CD4-positive, alpha-beta T cell treated with Interleukin-17A for 4 hours (primary cell): ENCODE data around the gene HNRNPH1.

ENCODE experiments used
- DNase-seq: peaks from one replicate; pipeline ENCODE4 v3.0.0-alpha.2; 2020; ENCODE audit warnings: mixed read lengths

The HNRNPH1 gene

DNA sequence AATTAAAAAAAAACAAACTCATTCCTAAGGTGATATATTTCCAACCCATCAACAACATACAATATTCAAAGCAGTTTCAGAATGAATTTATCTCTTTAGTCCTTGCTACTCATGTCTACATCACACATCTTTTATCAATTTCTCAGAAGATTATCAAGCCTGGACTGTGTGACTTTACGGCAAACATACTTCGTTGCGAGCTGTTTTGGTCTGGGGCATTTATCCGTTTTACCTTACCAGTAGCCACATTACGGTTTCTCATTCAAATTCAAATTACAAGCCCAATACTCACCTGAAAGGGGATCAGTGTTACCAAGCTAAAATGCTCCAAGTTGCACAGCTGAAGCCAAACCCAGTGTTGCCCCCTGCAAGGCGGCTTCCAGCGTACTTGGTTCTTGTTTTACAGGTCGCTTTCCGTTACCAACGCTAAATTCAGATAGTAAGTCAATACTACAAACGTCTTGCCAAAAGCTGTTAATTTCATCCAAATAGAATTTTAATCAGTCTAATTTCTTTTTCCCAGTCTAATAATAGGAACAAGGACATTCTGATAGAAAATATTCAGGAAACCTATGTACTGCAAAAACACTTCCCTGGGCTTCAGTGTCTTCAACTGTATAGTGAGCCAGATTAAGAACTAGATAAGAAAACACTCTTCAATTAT, 1.8 kb downstream of the HNRNPH1 start:
- no peak for DNase-seq

DNA sequence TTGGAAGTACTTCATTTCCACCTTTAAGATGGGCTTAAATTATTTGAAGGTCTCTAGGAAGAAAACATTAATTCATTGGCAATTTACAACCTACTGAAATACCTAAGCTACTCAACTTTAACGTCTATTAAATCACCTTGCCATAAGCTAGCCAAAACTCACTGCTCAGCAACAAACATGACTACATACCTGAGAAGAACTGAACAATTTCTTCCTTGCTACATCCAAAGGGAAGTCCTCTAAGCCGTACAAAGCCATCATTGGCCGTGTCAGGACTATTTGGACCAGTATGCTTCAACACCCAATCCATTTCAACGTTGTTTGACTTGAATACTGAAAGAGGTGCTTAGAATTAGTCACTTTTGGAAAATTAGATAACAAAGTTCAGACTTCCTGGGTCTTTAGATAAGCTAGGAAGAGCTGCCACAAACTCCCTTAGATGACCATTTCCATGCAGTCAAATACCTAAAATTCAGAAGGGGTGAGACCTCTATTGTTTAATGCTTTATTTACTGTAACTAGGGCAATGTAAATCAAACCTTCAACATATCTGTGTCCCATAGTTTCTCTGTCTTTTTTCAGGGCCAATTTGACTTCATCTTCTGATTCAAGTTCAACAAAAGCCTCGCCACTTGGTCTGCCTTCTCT, 2.6 kb downstream of the HNRNPH1 start:
- no peak for DNase-seq

DNA sequence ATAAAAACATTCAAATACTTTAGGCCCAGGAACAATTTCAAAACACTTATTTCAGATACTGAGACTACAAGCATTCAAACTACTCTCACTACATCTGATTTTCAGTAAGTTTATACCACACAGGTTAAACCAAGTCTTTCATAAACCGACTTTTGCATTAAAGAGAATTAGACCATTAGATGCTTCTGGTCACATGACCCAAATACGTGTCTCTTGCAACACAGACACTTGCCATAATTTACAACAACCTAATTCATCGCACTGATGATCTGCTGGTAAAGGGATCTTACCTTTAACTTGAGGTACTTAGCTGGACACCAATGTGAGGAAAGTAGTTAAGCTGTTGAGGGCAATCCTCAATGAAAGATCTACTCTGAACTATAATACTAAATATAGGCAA, 3.2 kb downstream of the HNRNPH1 start:
- DNase-seq, result no peak

DNA sequence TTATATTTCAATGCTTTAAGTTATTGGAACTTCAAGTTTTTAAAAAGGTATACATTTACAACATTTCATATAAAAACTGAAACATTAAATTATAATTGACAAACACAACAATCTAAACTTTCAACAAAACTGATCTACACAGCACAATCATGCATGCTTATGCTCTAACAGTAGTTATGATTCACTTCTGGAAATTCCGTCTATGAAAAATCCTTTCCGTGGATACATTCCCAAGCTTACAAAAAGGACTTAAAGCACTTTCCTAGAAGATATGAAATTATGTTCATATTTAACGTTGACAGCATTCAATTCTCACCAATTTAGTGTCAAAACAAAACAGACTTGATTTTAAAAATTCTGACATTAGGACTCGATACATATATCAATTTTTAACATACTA, 3.7 kb downstream of the HNRNPH1 start:
- DNase-seq, result no peak

DNA sequence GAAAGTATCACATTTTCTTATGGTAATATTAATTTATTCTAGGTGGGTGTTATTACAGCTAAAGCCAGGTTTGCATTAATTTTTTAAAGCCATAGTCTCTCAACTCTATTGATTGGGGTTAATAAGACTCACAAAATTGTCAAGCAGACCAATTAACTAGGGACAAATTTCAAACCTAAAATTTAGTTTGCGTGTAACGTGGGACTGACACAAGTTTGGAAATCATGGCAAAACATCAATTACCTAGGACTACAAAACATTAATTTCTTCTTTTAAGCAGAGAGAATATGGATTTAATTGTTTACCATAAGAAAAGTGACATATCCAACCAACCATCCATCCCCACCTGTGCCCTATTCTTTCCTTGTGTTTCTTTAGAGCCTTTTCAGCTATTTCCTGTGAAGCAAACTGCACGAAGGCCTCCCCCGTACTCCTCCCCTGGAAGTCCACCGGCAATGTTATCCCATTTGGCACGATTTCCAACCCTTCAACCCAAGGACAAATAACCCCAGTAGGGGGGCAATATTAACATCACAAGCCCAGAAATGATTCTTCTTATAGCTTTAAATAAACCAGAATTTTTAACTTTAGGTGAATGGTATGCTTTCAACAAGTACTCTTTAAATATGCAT, 4.4 kb downstream of the HNRNPH1 start:
- DNase-seq, result no peak

DNA sequence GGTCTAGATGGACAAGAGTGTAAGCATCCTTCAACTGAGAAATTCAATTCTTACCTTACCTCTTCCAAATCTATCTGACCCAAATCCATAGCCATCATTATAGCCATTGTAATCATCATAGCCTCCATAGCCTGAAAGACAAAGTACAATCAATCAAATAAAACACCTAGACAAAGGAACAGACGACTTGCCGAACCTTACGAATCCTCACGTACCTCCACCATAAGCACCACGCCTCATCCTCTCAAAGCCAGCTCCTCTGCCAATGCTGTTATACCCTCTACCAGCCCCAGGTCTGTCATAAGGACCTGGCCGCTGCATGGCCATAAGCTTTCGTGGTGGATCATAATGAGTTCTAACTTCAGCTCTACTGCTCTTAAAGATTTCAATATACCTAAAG, 5.5 kb downstream of the HNRNPH1 start:
- DNase-seq, result no peak

DNA sequence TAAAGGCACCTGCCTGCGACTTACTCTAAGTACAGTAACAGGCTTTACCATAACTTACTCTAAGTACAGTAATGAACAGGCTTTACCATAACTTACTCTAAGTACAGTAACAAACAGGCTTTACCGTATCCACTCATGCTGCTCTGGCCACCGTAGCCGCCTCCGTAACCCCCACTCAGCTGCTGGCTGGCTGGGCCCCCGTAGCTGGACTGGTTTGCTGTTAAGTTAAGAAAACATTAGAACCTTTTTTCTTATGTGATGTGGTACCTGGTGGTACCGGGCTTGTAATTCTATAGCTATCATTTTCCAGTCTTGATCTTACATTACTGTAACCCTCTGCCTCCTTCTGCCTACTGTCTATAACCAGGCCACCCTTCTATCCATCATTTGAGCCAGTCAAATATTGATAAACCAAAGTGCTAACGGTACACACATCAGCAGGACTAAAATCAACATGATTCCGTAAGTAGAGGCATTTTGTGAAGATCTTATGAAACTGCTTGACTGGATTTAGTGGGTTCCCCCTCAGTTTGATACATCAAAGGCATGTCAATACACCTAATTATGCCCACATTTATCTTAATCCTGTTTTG, 7.4 kb downstream of the HNRNPH1 start:
- DNase-seq, result no peak

DNA sequence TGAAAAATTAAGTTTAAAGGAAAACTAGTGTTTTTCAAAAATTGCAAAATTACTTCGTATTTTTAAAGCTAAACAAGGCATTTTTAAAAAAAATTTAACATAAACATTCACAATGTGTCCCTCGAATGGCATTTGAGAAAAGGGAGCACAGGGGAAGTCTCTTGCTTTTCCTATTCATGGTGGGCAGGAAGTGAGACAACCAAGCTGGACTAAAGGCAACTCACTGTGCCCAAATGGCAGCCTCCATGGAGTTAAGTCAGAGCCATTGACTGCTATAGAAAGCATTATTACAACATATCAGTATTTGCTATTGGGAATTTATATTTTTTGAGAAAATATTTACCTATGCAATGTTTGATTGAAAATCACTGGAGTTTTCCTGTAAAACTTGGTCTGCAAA, 8.3 kb downstream of the HNRNPH1 start:
- DNase-seq, result no peak

DNA sequence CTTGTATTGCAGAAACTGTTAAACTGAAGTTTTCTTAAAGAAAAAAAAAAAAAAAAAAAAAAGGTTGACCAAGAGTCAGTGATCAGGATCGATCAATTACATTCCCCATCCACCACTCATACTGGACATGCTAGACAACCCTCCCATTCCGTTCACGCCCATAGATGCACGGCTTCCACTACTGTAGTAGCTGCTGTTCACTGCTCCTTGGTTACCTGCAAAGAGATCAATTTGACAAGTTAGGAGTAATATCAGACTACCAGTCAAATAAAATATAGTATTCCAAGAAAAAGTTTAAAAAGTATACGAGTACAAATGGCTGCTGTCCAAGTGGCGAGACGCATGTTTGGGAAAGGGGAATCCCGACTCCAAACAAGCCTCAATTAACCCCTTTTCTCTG, 8.7 kb downstream of the HNRNPH1 start:
- no peak for DNase-seq

DNA sequence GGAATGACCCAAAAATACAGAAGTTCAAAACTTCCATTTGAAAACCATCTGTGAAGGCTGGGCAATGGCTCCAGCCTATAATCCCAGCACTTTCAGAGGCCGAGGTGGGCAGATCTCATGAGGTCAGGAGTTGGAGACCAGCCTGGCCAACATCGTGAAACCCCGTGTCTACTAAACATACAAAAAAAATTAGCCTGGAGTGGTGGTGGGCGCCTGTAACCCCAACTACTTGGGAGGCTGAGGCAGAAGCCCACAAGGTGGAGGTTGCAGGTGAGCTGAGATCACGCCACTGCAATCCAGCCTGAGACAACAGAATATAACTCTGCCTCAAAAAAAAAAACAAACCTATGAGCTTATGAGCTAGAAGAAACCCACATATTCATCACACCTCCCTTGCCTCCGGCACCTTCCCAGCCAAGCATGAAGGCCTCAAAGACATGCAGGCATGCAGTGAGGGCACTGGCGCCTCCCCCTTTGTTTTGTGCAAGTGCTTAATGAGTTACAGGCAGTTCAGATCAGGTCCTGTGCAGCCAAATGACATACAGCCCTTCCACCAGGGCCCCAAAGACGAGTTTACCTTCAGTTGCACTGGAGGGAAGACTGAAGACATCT, 9.9 kb downstream of the HNRNPH1 start:
- DNase-seq, result no peak

DNA sequence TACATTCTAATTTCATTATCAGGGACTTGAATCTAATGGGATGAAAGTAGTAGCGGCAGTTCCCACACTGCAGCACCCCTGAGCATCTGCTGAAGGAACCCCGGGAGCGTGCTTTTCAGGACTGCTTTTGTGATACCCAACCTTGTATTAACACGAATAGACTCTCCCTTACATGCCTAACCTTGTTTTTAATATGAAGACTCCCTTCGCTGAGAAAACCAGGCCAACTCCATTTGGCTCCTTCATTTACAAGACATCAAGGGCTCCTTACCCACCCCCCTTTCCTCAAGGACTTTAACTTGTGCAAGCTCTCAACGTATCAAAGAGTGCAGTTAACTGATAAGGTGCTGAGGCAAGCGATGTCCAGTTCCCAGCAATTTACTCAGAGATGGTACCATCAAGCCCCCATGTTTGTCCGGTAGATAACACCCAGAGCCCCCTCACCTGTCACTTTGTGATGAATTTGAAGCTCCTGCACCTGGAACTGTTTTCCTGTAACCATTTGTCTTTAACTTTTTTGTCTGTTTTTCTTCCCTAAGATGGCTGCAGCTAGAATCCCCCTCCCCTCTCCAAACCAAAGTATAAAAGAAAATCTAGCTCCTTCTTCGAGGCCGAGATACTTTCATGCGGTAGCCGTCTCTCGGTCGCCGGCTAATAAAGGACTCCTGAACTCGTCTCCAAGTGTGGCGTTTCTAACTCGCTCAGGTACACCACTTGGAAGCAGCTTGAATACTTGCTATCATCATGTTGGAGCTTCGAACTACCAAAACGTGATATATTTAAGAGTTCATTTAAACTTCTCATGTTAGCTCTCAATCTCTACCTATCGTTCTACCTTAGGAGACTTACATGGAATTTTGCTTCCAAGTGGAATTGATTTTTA, 10.7 kb downstream of the HNRNPH1 start:
- no peak for DNase-seq

DNA sequence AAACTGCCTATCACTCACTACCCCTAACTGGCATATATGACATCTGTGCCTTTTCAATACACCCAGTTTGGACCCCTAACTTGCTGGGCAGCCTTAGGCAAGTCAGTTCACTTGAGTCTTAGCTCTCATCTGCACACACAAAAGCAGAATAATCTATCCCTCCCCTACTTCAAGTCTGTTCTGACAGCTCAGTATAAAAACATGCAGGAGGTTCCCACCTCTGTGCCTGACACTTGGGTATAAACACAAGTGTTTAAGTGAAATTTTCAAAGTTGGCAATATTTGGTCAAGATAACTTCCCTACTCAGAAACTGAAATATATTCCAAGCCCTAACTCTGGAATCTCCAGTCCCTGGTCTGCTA, 12.6 kb downstream of the HNRNPH1 start:
- no peak for DNase-seq

DNA sequence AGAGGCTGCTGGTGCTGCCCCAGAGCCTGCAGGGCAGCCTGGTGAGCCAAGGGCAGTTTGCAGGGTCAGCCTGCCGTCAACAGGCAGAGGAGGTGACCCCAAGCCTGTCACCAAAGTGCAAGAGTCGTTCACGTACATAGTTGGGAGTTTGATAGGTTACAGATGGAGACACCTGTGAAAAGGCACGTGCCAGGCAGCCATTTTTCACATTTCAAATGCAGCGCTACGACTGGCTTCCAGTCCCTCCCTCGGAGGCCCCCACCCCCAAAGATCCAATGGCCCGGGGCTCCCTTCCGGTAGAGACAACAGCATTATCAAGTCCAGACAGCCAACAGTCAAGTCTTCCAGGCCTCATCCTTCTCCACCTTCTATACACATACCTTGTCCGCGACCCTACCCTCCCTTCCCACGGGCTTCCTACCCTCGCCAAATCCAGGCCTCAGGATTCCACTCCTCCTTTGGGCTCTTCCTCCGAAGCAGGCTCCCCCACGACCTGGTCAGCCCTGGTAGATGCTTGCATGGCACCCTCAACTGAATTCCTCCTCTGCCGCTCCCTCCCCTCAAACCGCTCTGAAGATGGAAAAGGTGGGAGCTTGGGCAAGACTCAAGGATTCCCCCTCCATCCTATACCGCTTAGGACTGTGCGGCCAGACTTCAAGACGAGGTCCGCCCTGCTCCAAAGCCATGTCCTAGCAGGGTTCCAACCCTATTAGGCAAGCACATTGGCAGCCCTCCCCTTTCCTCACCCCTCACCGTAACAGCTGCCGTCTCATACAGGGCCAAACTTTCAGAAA, 13.2 kb downstream of the HNRNPH1 start:
- DNase-seq, result no peak

DNA sequence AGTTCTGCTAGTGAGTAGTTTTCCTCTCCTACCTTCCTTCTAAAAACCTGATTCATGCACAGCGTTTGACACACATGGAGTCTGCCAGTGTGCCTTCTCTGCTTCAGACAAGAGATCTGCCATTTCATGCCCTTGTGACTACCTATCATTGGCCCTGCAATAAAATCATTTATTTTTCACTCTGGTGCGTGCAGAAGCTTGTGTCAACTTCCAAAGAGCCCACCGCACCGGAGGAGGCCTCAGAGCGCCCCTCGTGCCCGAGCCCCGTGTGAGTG, 13.7 kb downstream of the HNRNPH1 start:
- DNase-seq, result no peak

DNA sequence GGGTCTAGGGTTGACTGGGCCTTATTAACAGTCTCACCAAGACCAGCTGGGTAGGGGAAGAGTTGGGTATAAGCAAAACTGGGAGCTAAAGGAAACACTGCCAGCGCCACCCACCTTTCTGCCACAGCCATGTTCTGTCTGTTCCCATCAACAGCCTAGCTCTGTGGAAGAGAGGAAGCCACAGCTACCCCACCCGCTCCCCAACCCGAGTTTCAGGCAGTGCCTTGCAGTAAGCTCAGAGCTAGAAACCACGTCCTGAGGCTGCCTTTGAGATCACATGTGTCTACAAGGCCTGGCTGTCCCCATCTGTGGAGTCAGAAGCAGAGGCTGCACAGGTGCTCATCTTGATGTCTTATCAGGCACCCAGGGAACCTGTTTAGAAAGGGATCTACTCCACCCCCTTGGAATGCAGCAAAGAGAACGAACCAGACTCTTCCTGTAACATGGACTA, 15.3 kb downstream of the HNRNPH1 start:
- DNase-seq, result peak; percentile 56

DNA sequence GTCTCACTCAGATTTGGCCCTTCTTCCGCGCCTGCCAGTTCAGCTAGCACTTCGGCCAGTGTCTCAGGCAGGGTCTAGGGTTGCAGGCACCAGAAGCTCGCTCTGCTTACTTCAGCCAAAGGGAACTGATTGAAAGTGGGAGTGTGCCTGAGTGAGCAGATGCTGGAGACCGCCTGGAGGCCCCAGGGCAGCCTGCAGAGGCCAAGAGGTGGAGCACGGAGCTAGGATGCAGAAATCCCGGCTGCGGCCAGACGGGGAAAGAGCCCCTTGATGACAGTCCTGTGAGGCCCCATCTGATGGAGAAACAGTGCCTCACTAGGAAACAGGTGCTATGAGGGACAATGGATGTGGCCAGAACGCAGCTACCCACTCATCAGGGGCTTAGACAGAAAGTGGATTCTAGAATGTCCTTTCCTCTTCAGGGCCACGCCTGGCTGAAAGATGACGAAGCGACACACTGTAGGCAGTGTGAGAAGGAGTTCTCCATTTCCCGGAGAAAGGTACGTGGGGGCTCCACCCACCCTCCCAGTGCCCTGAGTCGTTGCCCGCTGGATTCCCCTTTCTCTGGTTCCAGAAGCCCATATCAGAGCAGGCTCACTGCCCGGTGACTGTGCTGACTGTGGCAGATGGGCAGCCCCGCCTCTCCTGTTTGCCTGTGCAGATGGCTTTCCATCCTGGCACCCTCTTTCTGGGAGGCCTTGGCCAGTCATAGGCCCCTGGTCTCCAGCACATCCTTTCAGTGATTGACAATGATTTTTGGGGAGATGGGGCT, 16.1 kb downstream of the HNRNPH1 start:
- no peak for DNase-seq

DNA sequence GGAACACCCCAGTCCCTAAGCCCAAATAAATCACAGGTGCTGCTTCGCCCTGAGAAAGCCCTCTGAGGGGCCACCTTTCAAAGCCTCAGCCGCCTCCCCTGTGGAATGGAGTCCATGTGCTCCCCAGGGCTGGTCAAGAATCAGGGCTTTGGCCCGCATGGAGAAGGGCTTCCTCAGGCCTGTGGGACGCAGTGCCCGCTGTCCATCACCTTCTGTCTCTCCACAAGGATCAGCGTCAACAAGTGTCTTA, 16.6 kb downstream of the HNRNPH1 start:
- no peak for DNase-seq

DNA sequence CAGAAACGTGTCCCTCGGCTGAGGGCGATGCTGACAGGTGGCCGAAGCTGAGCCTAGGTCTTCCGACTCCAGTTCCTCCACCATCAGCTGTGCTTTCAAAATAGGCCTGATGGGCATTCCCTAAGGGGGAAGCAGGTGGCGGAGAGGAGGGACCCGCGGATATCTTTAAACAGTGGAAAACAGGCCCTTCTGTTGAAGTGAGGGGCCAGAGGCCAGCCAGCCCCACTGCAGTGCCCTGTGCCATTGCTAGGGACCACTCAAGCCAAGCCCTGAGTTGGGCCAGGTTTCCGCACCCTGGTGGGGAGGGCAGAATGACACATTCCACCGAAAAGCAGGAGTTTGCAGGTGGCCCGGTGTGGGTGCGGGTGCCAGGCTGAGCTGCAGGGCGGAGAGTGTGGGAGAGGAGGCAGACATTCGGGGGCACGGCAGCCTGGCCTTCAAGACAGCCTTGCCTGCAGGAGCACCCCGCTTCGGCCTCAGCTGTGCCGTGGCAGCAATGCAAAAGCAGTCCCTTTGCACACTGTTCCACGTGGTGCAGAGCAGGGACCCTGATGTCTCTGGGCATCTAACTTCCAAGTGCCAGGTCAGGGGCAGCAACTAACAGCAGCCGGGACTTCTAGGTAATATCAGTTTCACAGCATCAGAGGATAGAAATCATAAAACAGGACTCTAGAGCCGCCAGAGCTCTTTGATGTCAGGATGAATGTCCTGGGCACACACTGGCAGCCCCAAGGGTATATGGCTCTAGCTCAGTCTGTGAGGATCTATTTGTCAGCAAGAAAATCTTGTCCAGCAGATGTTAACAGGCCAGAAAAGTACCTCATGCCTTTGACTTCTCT, 17.2 kb downstream of the HNRNPH1 start:
- no peak for DNase-seq

DNA sequence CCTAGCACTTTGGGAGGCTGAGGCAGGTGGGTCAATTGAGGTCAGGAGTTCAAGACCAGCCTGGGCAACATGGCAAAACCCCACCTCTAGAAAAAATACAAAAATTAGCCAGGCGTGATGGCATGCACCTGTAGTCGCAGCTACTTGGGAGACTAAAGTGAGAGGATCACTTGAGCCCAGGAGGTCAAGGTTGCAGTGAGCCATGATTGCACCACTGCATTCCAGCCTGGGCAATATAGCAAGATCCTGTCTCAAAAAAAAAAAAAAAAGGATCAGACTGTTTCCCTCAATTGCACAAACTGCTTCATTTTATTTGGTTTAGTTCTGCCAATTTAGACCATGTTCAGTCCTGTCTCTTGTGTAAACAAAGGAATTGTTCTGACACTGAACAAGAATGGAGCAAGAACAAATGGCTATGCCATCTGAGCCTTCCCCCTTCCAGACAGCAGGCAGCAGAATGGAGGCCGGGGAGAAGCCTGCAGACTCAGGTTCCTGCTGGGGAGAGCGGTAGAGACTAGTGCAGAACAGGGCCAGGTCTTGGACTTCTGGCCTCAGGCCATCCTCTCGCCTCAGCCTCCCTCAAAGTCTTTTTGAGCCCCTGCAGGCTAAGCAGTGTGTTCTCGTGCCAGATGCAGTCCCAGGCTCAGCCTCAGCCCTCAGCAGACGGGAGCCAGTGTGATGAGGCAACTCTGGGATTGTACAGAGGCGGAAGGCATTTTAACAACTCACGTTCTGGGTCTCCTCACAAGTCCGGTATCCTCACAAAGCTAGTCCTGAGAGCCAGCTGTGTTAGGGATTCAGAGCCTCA, 18.2 kb downstream of the HNRNPH1 start:
- DNase-seq, result no peak

DNA sequence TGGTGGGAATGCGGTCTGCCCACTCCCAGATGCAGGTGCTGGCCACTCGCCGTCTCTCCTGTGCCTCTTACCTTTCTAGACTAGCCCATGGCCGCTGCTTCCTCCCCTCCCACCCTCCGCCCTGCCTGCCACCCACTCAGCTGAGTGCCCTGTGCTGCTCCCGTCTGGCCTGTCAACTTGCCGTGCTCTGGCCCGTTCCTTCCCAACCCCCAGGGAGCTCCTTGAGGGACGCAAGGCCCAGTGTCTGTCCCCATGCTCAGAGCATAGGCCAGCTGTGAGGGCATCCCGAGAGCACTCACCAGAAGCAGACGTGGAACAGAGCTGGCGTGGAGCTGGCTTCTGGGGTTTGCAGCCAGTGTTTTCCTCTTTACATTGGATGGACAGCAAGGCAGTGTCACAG, 20.2 kb downstream of the HNRNPH1 start:
- DNase-seq, result no peak
